Tibial nerve (tissue), 4 donors: ENCODE measurements around the gene MRPL40. TPM values are rescaled to one million over a fixed set of nuclear protein-coding genes. Genes with fewer than 3 reads are reported as not detected.

Experiments used
- DNase-seq, 2 donors: peaks; one replicate each; pipeline ENCODE4 v3.0.0-alpha.2; 2019; ENCODE audit warnings: low spot score in 2 of 2
- H3K27ac ChIP-seq, 4 donors: fragments of 200-600 bp; sonication (generic) in 3 of 4; one replicate each; pipeline ENCODE4 v1.5.1; 2017 to 2019; ENCODE audit warnings: mild to moderate bottlenecking in 1 of 4
- H3K27me3 ChIP-seq, 2 donors: fragments of 200-600 bp; sonication (generic) in 1 of 2; one replicate each; pipeline versions ENCODE4 v1.5.1 to v1.6.0; 2017 to 2019
- H3K36me3 ChIP-seq, 3 donors: fragments of 200-600 bp; sonication (generic); one replicate each; pipeline ENCODE4 v1.5.1; 2018 to 2019
- H3K4me1 ChIP-seq, 4 donors: fragments of 200-600 bp; sonication (generic) in 3 of 4; one replicate each; pipeline ENCODE4 v1.5.1; 2017 to 2019
- H3K4me3 ChIP-seq, 4 donors: fragments of 200-600 bp; sonication (generic) in 3 of 4; one replicate each; pipeline ENCODE4 v1.5.1; 2017 to 2019; ENCODE audit warnings: mild to moderate bottlenecking in 1 of 4, moderate library complexity in 1 of 4
- H3K9me3 ChIP-seq, 4 donors: fragments of 200-600 bp; sonication (generic) in 3 of 4; one replicate each; pipeline ENCODE4 v1.5.1; 2017 to 2019
- EP300 ChIP-seq, 2 donors: sonication (generic); formaldehyde crosslinking; IDR thresholded peaks; one replicate each; pipeline ENCODE4 v1.6.1; 2017; ENCODE audit warnings: antibody characterized with exemption in 2 of 2, mild to moderate bottlenecking in 1 of 2
- POLR2A ChIP-seq, 2 donors: fragments of 450-650 bp; IDR thresholded peaks; one replicate each; pipeline ENCODE4 v1.6.1; 2017; ENCODE audit warnings: antibody characterized with exemption in 2 of 2, mild to moderate bottlenecking in 2 of 2, moderate library complexity in 2 of 2
- WGBS, 2 donors: methylation state at CpG; one replicate each; pipeline ENCODE4 v1.1.5; 2018; 5-methylcytosine and 5-hydroxymethylcytosine counted together
- total RNA-seq, 4 donors: library from RNA; depleted of rRNA; stranded (reverse); fragments of >200 nt; gene quantifications; one replicate each; pipeline ENCODE4 v1.1.0, GENCODE V29; 2016
- TF ChIP-seq, protein P1 (sequence below), 5 experiments: fragments of 200-600 bp in 3 of 5; fragments of 450-650 bp in 2 of 5; sonication (generic) in 3 of 5; IDR thresholded peaks; one replicate each; pipeline ENCODE4 v1.5.1; 2016 to 2019; ENCODE audit warnings: antibody characterized with exemption in 5 of 5, mild to moderate bottlenecking in 3 of 5, moderate library complexity in 2 of 5

The MRPL40 gene
- total RNA-seq, 4 donors from 2014 or later: 11.4 to 37.8 (median 23.8) TPM

DNA sequence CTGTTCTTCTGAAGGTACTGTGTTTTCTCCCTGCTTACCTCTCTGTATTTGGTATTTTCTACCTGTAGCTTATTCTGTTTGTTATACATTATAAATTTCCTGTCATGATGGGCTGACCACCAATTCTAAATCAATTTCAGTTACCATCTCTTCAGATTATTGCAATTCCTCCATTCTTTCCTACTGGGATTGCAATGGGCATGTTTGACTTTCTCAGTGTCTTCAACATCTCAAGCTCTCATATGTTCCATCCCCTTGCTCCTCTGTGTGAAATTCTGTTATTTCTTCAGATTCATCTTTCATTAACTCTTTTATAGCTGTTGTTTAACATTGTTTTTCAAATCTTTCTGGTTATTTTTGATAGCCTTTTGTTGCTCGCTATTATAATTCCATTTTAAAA is 30.7 kb downstream of the MRPL40 start:
- Histone ChIP-seq H3K27ac (no peak overlapping the region), H3K27me3 (no peaks in the 10 kb centered on the region), H3K4me3 (no peak overlapping the region), H3K9me3 (no peaks in the 10 kb centered on the region), H3K36me3 (peaks cover 0 to 88% (median 26%) of the 10 kb centered on the region in 3 donors), H3K4me1 (no peaks in the 10 kb centered on the region)
- no peak for DNase-seq
- WGBS, 2 donors: 91 to 97% methylated on average over 1 of the region's 1 CpG
- TF ChIP-seq, protein P1, sequence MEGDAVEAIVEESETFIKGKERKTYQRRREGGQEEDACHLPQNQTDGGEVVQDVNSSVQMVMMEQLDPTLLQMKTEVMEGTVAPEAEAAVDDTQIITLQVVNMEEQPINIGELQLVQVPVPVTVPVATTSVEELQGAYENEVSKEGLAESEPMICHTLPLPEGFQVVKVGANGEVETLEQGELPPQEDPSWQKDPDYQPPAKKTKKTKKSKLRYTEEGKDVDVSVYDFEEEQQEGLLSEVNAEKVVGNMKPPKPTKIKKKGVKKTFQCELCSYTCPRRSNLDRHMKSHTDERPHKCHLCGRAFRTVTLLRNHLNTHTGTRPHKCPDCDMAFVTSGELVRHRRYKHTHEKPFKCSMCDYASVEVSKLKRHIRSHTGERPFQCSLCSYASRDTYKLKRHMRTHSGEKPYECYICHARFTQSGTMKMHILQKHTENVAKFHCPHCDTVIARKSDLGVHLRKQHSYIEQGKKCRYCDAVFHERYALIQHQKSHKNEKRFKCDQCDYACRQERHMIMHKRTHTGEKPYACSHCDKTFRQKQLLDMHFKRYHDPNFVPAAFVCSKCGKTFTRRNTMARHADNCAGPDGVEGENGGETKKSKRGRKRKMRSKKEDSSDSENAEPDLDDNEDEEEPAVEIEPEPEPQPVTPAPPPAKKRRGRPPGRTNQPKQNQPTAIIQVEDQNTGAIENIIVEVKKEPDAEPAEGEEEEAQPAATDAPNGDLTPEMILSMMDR (IDR thresholded peaks at IDR 0.05): no peak
- TF ChIP-seq EP300 (IDR thresholded peaks at IDR 0.05): no peak

DNA sequence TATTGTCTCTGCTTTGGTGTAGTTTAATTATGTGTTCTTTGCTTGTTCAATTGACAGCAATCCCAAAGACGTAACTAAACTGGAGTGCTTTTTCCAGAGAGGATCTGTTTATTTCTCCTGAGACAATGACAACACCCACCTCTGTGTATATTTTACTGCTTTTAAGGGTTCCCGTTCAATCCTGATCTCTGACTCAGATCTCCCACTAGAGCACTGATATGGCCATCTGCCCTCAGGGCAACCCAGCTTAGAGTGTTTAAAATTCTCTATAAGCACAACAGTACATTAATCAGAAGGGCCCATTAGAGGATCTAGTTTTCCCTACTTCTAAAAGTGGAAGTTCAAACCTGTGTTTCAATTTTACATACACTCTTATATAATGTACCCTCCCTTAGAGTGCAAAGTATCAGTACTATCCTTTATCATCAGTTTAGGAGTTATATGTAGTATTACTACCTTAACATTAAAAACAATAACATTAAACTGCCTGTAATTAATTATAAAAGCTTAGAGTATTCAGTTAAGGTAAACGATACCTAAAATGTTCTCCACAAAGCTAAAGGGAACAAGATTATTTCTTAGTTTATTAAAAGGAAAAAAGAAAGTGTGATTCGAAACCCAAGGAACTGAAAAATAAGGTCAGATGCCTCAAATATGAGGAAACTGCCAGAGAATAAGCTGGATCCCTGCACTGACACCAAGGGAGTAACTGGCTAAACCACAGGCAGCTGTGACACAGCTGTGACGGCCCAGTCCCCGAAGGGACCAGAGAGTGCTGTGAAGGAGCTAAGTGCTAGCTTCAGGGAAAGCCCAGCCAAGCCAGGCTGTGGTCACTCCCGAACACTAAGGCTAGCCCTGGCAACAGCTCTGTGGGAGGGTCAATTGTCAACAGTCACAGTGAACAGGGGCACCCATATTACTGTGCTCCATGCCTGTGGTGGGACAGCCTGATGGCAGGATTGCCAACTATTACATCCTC is 31.4 kb downstream of the MRPL40 start:
- H3K9me3 ChIP-seq: no peaks in the 10 kb centered on the region
- DNase-seq: peak in 1 of 2 donors; percentile 23
- H3K27me3 ChIP-seq: no peaks in the 10 kb centered on the region
- H3K4me3 ChIP-seq: no peak overlapping the region
- WGBS, 2 donors: 69 to 70% methylated on average over 7 of the region's 7 CpGs
- no peaks in the 10 kb centered on the region for H3K4me1 ChIP-seq
- no peak overlapping the region for H3K27ac ChIP-seq
- TF ChIP-seq POLR2A (IDR thresholded peaks at IDR 0.05): no peak
- TF ChIP-seq EP300 (IDR thresholded peaks at IDR 0.05): no peak
- TF ChIP-seq, protein P1 (IDR thresholded peaks at IDR 0.05): no peak
- peaks cover 0 to 92% (median 31%) of the 10 kb centered on the region in 3 donors for H3K36me3 ChIP-seq

DNA sequence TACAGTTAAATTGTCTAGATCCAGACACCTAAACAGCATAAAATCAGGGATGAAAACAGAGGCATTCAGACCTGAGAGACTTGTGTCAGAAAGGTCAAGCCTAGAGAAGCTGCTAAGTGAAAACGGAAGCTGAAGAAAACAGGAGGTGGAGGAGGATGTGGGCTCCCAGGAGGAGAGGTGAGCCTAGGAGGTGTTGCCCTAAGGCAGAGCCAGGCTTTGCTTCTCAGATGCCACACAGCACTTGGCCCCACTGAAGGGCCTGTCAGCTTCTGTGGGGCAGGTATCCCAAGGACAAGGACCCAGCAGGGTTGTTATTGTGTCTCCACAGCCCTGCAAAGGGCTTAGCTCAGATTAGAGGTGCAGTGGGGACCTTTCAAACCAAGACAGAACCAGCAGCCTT is 32.2 kb downstream of the MRPL40 start:
- Histone ChIP-seq H3K4me3 (no peak overlapping the region), H3K27ac (no peak overlapping the region), H3K27me3 (no peaks in the 10 kb centered on the region), H3K4me1 (no peaks in the 10 kb centered on the region), H3K36me3 (peaks cover 0 to 97% (median 35%) of the 10 kb centered on the region in 3 donors), H3K9me3 (no peaks in the 10 kb centered on the region)
- TF ChIP-seq, protein P1 (IDR thresholded peaks at IDR 0.05): no peak
- TF ChIP-seq EP300 (IDR thresholded peaks at IDR 0.05): no peak
- DNase-seq: no peak
- WGBS, 2 donors: 60 to 65% methylated on average over 1 of the region's 1 CpG

DNA sequence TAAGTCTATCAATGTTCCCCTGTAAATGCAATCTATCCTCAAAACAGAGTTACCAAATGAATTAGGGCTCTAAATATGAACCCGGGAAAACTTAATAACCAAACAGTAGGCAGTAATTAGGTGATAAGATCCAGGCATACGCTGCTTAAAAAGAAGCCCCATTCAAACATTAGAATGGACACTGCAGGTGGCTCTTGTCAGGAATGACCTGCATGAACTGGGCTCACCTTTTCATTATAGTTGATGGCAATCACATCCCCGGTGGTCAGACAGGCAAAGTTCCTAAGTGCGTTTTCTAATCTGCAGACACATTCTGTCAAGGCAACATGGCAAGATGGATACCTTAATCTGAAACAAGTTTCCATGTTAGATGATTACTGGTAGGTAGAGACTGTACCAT is 32.6 kb downstream of the MRPL40 start:
- whole genome bisulfite sequencing, 2 donors: 82 to 99% methylated on average over 4 of the region's 4 CpGs
- no peaks in the 10 kb centered on the region for H3K27me3 ChIP-seq
- DNase-seq: no peak
- no peak overlapping the region for H3K27ac ChIP-seq
- H3K9me3 ChIP-seq: no peaks in the 10 kb centered on the region
- no peaks in the 10 kb centered on the region for H3K4me1 ChIP-seq
- H3K36me3 ChIP-seq: peaks cover 0 to 97% (median 39%) of the 10 kb centered on the region in 3 donors
- TF ChIP-seq EP300 (IDR thresholded peaks at IDR 0.05): no peak
- TF ChIP-seq, protein P1 (IDR thresholded peaks at IDR 0.05): no peak
- no peak for TF ChIP-seq POLR2A (IDR thresholded peaks at IDR 0.05)
- no peak overlapping the region for H3K4me3 ChIP-seq

DNA sequence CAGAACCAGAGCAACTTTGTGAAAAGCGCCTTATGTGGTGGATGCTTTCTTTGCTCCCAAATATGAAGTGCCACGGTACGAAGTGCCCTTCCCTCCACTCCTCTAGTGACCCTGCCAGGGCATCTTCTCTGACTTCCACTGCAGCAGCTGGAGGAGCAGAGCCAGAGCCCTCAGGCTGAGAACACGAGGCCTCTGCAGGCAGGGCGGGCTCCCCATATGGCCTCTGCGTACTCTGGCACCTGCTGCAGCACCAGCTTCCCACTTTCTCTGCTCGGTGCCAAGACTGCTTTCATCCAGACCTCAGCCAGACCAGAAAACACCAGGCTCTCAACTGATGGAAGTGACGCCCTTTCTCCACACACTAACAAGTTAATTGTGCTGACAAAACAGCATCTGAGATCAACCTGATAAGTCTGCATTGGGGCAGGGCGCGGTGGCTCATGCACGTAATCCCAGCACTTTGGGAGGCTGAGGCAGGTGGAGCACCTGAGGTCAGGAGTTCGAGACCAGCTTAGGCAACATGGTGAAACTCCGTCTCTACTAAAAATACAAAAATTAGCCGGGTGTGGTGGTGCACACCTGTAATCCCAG is 33.9 kb downstream of the MRPL40 start:
- Histone ChIP-seq H3K9me3 (no peaks in the 10 kb centered on the region), H3K36me3 (peaks cover 0 to 98% (median 49%) of the 10 kb centered on the region in 3 donors), H3K27me3 (no peaks in the 10 kb centered on the region), H3K4me3 (no peak overlapping the region), H3K27ac (no peak overlapping the region), H3K4me1 (no peaks in the 10 kb centered on the region)
- no peak for DNase-seq
- no peak for TF ChIP-seq EP300 (IDR thresholded peaks at IDR 0.05)
- TF ChIP-seq POLR2A (IDR thresholded peaks at IDR 0.05): no peak
- 81 to 95% methylated on average over 14 of the region's 14 CpGs for WGBS, 2 donors
